NCI-H226 (cell line): Measurements from ENCODE around the gene PIK3R1.
A peak's percentile ranks its signal among the peaks of the same experiment; 100 is the strongest.

Experiments used
- DNase-seq: peaks from one replicate; pipeline ENCODE4 v3.0.0-alpha.2; 2015

PIK3R1 gene

GRCh38 chr5:68303754-68304420 lies 88.3 kb downstream of the PIK3R1 start:
- peak; percentile 53 for DNase-seq

- peak; percentile 82 for DNase-seq
Observed at GRCh38 chr5:68304421-68305052, 89.0 kb downstream of the PIK3R1 start.

GRCh38 chr5:68305223-68305870 lies 89.8 kb downstream of the PIK3R1 start:
- DNase-seq, result no peak

- no peak for DNase-seq
Observed at GRCh38 chr5:68306361-68307014, 90.9 kb downstream of the PIK3R1 start.

- no peak for DNase-seq
Observed at GRCh38 chr5:68313336-68313735, 97.8 kb downstream of the PIK3R1 start.

GRCh38 chr5:68314465-68314864 lies 98.9 kb downstream of the PIK3R1 start:
- DNase-seq, result no peak

- DNase-seq, result peak; percentile 28
Observed at GRCh38 chr5:68315679-68316271, 100.2 kb downstream of the PIK3R1 start.

- DNase-seq, result no peak
Observed at GRCh38 chr5:68316469-68316868, 100.9 kb downstream of the PIK3R1 start.

- no peak for DNase-seq
Observed at GRCh38 chr5:68317646-68318045, 102.1 kb downstream of the PIK3R1 start.

- DNase-seq, result peak; percentile 33
Observed at GRCh38 chr5:68318955-68319705, 103.6 kb downstream of the PIK3R1 start.

GRCh38 chr5:68319706-68320412 lies 104.3 kb downstream of the PIK3R1 start:
- no peak for DNase-seq

- no peak for DNase-seq
Observed at GRCh38 chr5:68320413-68320986, 104.9 kb downstream of the PIK3R1 start.

GRCh38 chr5:68325065-68325580 lies 109.6 kb downstream of the PIK3R1 start:
- no peak for DNase-seq

- no peak for DNase-seq
Observed at GRCh38 chr5:68329554-68330255, 114.1 kb downstream of the PIK3R1 start.

GRCh38 chr5:68330574-68330973 lies 115.0 kb downstream of the PIK3R1 start:
- DNase-seq, result peak; percentile 27

- peak; percentile 46 for DNase-seq
Observed at GRCh38 chr5:68331192-68332079, 115.9 kb downstream of the PIK3R1 start.

- DNase-seq, result no peak
Observed at GRCh38 chr5:68332080-68332451, 116.5 kb downstream of the PIK3R1 start.

GRCh38 chr5:68332556-68332955 lies 117.0 kb downstream of the PIK3R1 start:
- DNase-seq, result peak; percentile 30
